Progenitor cell of endocrine pancreas (in vitro differentiated cells): Measurements from ENCODE around the gene TMEM69. TPM values are rescaled to one million over a fixed set of nuclear protein-coding genes. Genes with fewer than 3 reads are reported as not detected.

Experiments used
- DNase-seq: peaks from one replicate; pipeline ENCODE4 v3.0.0; 2021; ENCODE audit warnings: low spot score; ENCODE audit not compliant: unreplicated experiment
- H3K27ac Mint-ChIP-seq: 2 replicates; pipeline ENCODE4 v1.8.0; 2021; ENCODE audit warnings: mild to moderate bottlenecking, moderate library complexity, mixed read lengths
- H3K27me3 Mint-ChIP-seq: 2 replicates; pipeline ENCODE4 v1.8.0; 2021; ENCODE audit warnings: mixed read lengths
- H3K36me3 Mint-ChIP-seq: 2 replicates; pipeline ENCODE4 v1.8.0; 2022; ENCODE audit warnings: mixed read lengths; ENCODE audit not compliant: insufficient read depth
- H3K4me1 Mint-ChIP-seq: 2 replicates; pipeline ENCODE4 v1.8.0; 2021; ENCODE audit warnings: low read depth, mixed read lengths
- H3K4me3 Mint-ChIP-seq: 2 replicates; pipeline ENCODE4 v1.8.0; 2021; ENCODE audit warnings: low read depth, mild to moderate bottlenecking, moderate library complexity, mixed read lengths
- H3K9me3 Mint-ChIP-seq: 2 replicates; pipeline ENCODE4 v1.8.0; 2021; ENCODE audit warnings: low read depth, mixed read lengths
- CTCF ChIP-seq: fragments of 200-600 bp; sonication (generic); IDR thresholded peaks from one replicate; pipeline ENCODE4 v1.5.0; 2021; ENCODE audit warnings: antibody characterized with exemption, mild to moderate bottlenecking; ENCODE audit not compliant: unreplicated experiment
- total RNA-seq: library from RNA; stranded (reverse); gene quantifications from 2 replicates; pipeline ENCODE4 v1.2.1, GENCODE V29; 2021

The TMEM69 gene
- total RNA-seq, 1 donor from 2014 or later = 28.8 TPM

- no peak for DNase-seq
- Mint-ChIP-seq H3K27me3 (no peaks in the 10 kb centered on the region), H3K36me3 (peaks cover 27% of the 10 kb centered on the region), H3K4me1 (peaks cover 26% of the 10 kb centered on the region), H3K27ac (no peak overlapping the region), H3K4me3 (no peak overlapping the region), H3K9me3 (no peaks in the 10 kb centered on the region)
- TF ChIP-seq CTCF = no peak
Measured at GRCh38 chr1:45660336-45660735, 27.6 kb upstream of the TMEM69 start.

- no peak for TF ChIP-seq CTCF
- H3K4me3 Mint-ChIP-seq = no peak overlapping the region
- no peak for DNase-seq
- H3K4me1 Mint-ChIP-seq = peaks cover 11% of the 10 kb centered on the region
- H3K27me3 Mint-ChIP-seq = no peaks in the 10 kb centered on the region
- H3K9me3 Mint-ChIP-seq = no peaks in the 10 kb centered on the region
- peaks cover 8% of the 10 kb centered on the region for H3K36me3 Mint-ChIP-seq
- H3K27ac Mint-ChIP-seq = no peak overlapping the region
Measured at GRCh38 chr1:45666836-45667235, 21.1 kb upstream of the TMEM69 start.

- Mint-ChIP-seq H3K4me3 (no peak overlapping the region), H3K27ac (no peak overlapping the region), H3K27me3 (no peaks in the 10 kb centered on the region), H3K9me3 (no peaks in the 10 kb centered on the region), H3K36me3 (peaks cover 8% of the 10 kb centered on the region), H3K4me1 (peaks cover 11% of the 10 kb centered on the region)
- no peak for TF ChIP-seq CTCF
- DNase-seq = no peak
Measured at GRCh38 chr1:45667321-45668111, 20.5 kb upstream of the TMEM69 start.

- Mint-ChIP-seq H3K4me1 (peaks cover 13% of the 10 kb centered on the region), H3K27me3 (no peaks in the 10 kb centered on the region), H3K27ac (no peak overlapping the region), H3K9me3 (no peaks in the 10 kb centered on the region), H3K36me3 (peaks cover 5% of the 10 kb centered on the region), H3K4me3 (no peak overlapping the region)
- no peak for TF ChIP-seq CTCF
- no peak for DNase-seq
Measured at GRCh38 chr1:45668526-45668925, 19.5 kb upstream of the TMEM69 start.

GRCh38 chr1:45669379-45669778 lies 18.6 kb upstream of the TMEM69 start:
- no peaks in the 10 kb centered on the region for H3K27me3 Mint-ChIP-seq
- DNase-seq = no peak
- H3K4me1 Mint-ChIP-seq = peaks cover 19% of the 10 kb centered on the region
- H3K36me3 Mint-ChIP-seq = peaks cover 5% of the 10 kb centered on the region
- no peak overlapping the region for H3K4me3 Mint-ChIP-seq
- no peaks in the 10 kb centered on the region for H3K9me3 Mint-ChIP-seq
- no peak overlapping the region for H3K27ac Mint-ChIP-seq
- TF ChIP-seq CTCF = no peak
